Fibroblast of skin of back (primary cell): ENCODE data around the gene NOC3L. TPM values are rescaled to one million over a fixed set of nuclear protein-coding genes. Genes with fewer than 3 reads are reported as not detected.
"Not testable (repeated sequence)": the region's sequence is repeated elsewhere in the genome, so short reads cannot be mapped to it uniquely, and the experiment has no call there.

ENCODE experiments used
- DNase-seq: peaks from one replicate; pipeline ENCODE4 v3.0.0-alpha.2; 2013
- polyA plus RNA-seq, 2 experiments: library from polyadenylated mRNA; unstranded; fragments of 120-200 nt; gene quantifications; one replicate each; pipeline ENCODE4 v1.2.1, GENCODE V29; 2013; ENCODE audit not compliant: insufficient read length in 2 of 2

NOC3L gene
- 12.7 TPM for polyA plus RNA-seq (2013, experiment 1 of 2; ENCODE audit: insufficient read length)
- polyA plus RNA-seq (2013, experiment 2 of 2; ENCODE audit: insufficient read length) = 11.1 TPM

- DNase-seq = peak; percentile 96
Observed at GRCh38 chr10:94362360-94363250, at the start of gene NOC3L. TSS of gene NOC3L (minus strand) at chr10:94362939. CDS start at chr10:94362838, 101 bp downstream.

- peak; percentile 75 for DNase-seq
Observed at GRCh38 chr10:94412449-94412848, 49.7 kb upstream of the NOC3L start.

- no peak for DNase-seq
Observed at GRCh38 chr10:94411304-94411703, 48.6 kb upstream of the NOC3L start.

GRCh38 chr10:94409021-94409657 lies 46.4 kb upstream of the NOC3L start:
- no peak for DNase-seq

GRCh38 chr10:94407668-94408067 lies 44.9 kb upstream of the NOC3L start:
- no peak for DNase-seq

GRCh38 chr10:94405406-94405805 lies 42.7 kb upstream of the NOC3L start:
- DNase-seq = no peak

- DNase-seq = peak; percentile 71
Observed at GRCh38 chr10:94403380-94404213, 40.9 kb upstream of the NOC3L start.

GRCh38 chr10:94402843-94403379 lies 40.2 kb upstream of the NOC3L start:
- DNase-seq = peak; percentile 52

GRCh38 chr10:94402204-94402842 lies 39.6 kb upstream of the NOC3L start, which contains the start of gene TBC1D12:
TSS of gene TBC1D12 (plus strand) at chr10:94402541. CDS start at chr10:94402614, 73 bp downstream.
- DNase-seq = peak; percentile 96

- DNase-seq = no peak
Observed at GRCh38 chr10:94398762-94399161, 36.0 kb upstream of the NOC3L start.

- peak; percentile 60 for DNase-seq
Observed at GRCh38 chr10:94397549-94398370, 35.0 kb upstream of the NOC3L start.

- DNase-seq = not testable (repeated sequence)
Observed at GRCh38 chr10:94392117-94392516, 29.4 kb upstream of the NOC3L start.

- not testable (repeated sequence) for DNase-seq
Observed at GRCh38 chr10:94385733-94386132, 23.0 kb upstream of the NOC3L start.

- DNase-seq = no peak
Observed at GRCh38 chr10:94383530-94383929, 20.8 kb upstream of the NOC3L start.

GRCh38 chr10:94376865-94377264 lies 14.1 kb upstream of the NOC3L start:
- no peak for DNase-seq

- no peak for DNase-seq
Observed at GRCh38 chr10:94375374-94375773, 12.6 kb upstream of the NOC3L start.

- no peak for DNase-seq
Observed at GRCh38 chr10:94370501-94370900, 7.8 kb upstream of the NOC3L start.

GRCh38 chr10:94366382-94366781 lies 3.6 kb upstream of the NOC3L start:
- DNase-seq = no peak

- no peak for DNase-seq
Observed at GRCh38 chr10:94364482-94364881, 1.7 kb upstream of the NOC3L start.

- DNase-seq = no peak
Observed at GRCh38 chr10:94363251-94363565, 469 bp upstream of the NOC3L start.

- no peak for DNase-seq
Observed at GRCh38 chr10:94361171-94361794, 1.5 kb downstream of the NOC3L start.
